ENCODE measurements around the gene NPSR1. TPM values are rescaled to one million over a fixed set of nuclear protein-coding genes. Genes with fewer than 3 reads are reported as not detected.
"Not testable (repeated sequence)": the region's sequence is repeated elsewhere in the genome, so short reads cannot be mapped to it uniquely, and the experiment has no call there.

NPSR1 gene
- total RNA-seq, 1 experiment from 2014 or later, result not detected

GRCh38 chr7:34869057-34869456 lies 211.0 kb downstream of the NPSR1 start:
- no peak for DNase-seq
- Histone ChIP-seq H4K20me1 (ENCODE audit: control insufficient read depth, insufficient read depth, insufficient read length) (no peaks in the 10 kb centered on the region), H3K23me2 (ENCODE audit: insufficient read length, low read depth, low read length, poor library complexity, severe bottlenecking) (no peaks in the 10 kb centered on the region), H3K18ac (ENCODE audit: insufficient read length, low read depth, low read length) (no peak overlapping the region), H3K9ac (ENCODE audit: extremely low read depth, insufficient read length, low read length) (no peak overlapping the region), H3K56ac (ENCODE audit: insufficient read length, low read depth, low read length) (no peak overlapping the region), H3K9me3 (ENCODE audit: control insufficient read depth, low read depth, low read length) (no peaks in the 10 kb centered on the region), H2BK15ac (ENCODE audit: low read depth, low read length) (no peak overlapping the region), H4K5ac (ENCODE audit: insufficient read length, low read depth, low read length) (no peak overlapping the region), H2AFZ (ENCODE audit: low read length) (no peak overlapping the region), H4K8ac (replicated peaks; ENCODE audit: insufficient read length, low read depth, low read length) (no peak overlapping the region), H2AK5ac (ENCODE audit: insufficient read length, low read length) (no peak overlapping the region), H3K14ac (ENCODE audit: insufficient read depth, low read length) (no peak overlapping the region), H2BK12ac (ENCODE audit: insufficient read length, low read depth, low read length) (no peak overlapping the region), H3K23ac (ENCODE audit: insufficient read length, low read depth, low read length) (no peak overlapping the region), H2BK5ac (ENCODE audit: insufficient read length, low read length) (no peak overlapping the region), H3K27ac (ENCODE audit: insufficient read length, low read depth, low read length) (no peak overlapping the region), H3K4me2 (ENCODE audit: insufficient read depth, insufficient read length, low read length) (no peak overlapping the region), H3K4me1 (ENCODE audit: insufficient read depth, low read length) (no peaks in the 10 kb centered on the region), H3K4ac (ENCODE audit: low read depth, low read length) (no peak overlapping the region), H3T11ph (ENCODE audit: low read length) (no peak overlapping the region), H3K79me1 (ENCODE audit: insufficient read depth, low read depth, low read length, poor library complexity, severe bottlenecking) (no peaks in the 10 kb centered on the region), H3K79me2 (ENCODE audit: insufficient read depth, low read length) (no peaks in the 10 kb centered on the region), H2BK120ac (ENCODE audit: low read depth, low read length, poor library complexity, severe bottlenecking) (no peak overlapping the region), H4K91ac (ENCODE audit: insufficient read length, low read depth, low read length) (no peak overlapping the region), H2BK20ac (ENCODE audit: low read depth, low read length, poor library complexity, severe bottlenecking) (no peak overlapping the region), H3K27me3 (ENCODE audit: insufficient read depth, low read length) (no peaks in the 10 kb centered on the region)
- H3K27ac Mint-ChIP-seq, result peak overlapping the region in 1 of 3 experiments; percentile 22; a peak in 2 of 7 replicates
- peaks cover 0 to 3% (median 0%) of the 10 kb centered on the region in 3 experiments; a peak in 2 of 7 replicates for H3K36me3 Mint-ChIP-seq (ENCODE audit: insufficient read depth in 1 of 3, low read depth in 3 of 3)
- H3K4me3 Mint-ChIP-seq, result no peak overlapping the region
- TF ChIP-seq, protein P1, sequence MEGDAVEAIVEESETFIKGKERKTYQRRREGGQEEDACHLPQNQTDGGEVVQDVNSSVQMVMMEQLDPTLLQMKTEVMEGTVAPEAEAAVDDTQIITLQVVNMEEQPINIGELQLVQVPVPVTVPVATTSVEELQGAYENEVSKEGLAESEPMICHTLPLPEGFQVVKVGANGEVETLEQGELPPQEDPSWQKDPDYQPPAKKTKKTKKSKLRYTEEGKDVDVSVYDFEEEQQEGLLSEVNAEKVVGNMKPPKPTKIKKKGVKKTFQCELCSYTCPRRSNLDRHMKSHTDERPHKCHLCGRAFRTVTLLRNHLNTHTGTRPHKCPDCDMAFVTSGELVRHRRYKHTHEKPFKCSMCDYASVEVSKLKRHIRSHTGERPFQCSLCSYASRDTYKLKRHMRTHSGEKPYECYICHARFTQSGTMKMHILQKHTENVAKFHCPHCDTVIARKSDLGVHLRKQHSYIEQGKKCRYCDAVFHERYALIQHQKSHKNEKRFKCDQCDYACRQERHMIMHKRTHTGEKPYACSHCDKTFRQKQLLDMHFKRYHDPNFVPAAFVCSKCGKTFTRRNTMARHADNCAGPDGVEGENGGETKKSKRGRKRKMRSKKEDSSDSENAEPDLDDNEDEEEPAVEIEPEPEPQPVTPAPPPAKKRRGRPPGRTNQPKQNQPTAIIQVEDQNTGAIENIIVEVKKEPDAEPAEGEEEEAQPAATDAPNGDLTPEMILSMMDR (conservative IDR thresholded peaks at IDR 0.05), result no peak
- peaks cover 3 to 11% of the 10 kb centered on the region in 2 experiments for H3K4me1 Mint-ChIP-seq
- WGBS (ENCODE audit: extremely low coverage, insufficient read length, low lambda C conversion rate), result no CpG with 5 or more reads among the region's 6 CpGs
- peaks cover 2% of the 10 kb centered on the region; the same call in 1 of the 2 replicates for H3K27me3 Mint-ChIP-seq (ENCODE audit: low read depth)
- H3K9me3 Mint-ChIP-seq, result peaks cover 0 to 7% of the 10 kb centered on the region in 2 experiments; a peak in 2 of 5 replicates

- H3K79me2 ChIP-seq (ENCODE audit: insufficient read depth, low read length); H3K9me3 Mint-ChIP-seq; H3K36me3 Mint-ChIP-seq (ENCODE audit: insufficient read depth in 1 of 3, low read depth in 3 of 3); H3K18ac ChIP-seq (ENCODE audit: insufficient read length, low read depth, low read length); H4K5ac ChIP-seq (ENCODE audit: insufficient read length, low read depth, low read length); H4K20me1 ChIP-seq (ENCODE audit: control insufficient read depth, insufficient read depth, insufficient read length); H2BK20ac ChIP-seq (ENCODE audit: low read depth, low read length, poor library complexity, severe bottlenecking); H3K79me1 ChIP-seq (ENCODE audit: insufficient read depth, low read depth, low read length, poor library complexity, severe bottlenecking); H3K23ac ChIP-seq (ENCODE audit: insufficient read length, low read depth, low read length); H3K14ac ChIP-seq (ENCODE audit: insufficient read depth, low read length); H3K56ac ChIP-seq (ENCODE audit: insufficient read length, low read depth, low read length); H3K4me1 ChIP-seq (ENCODE audit: insufficient read depth, low read length); H3K4me3 Mint-ChIP-seq; H2BK120ac ChIP-seq (ENCODE audit: low read depth, low read length, poor library complexity, severe bottlenecking); H3K4ac ChIP-seq (ENCODE audit: low read depth, low read length); H2AFZ ChIP-seq (ENCODE audit: low read length); H2BK15ac ChIP-seq (ENCODE audit: low read depth, low read length); H3K23me2 ChIP-seq (ENCODE audit: insufficient read length, low read depth, low read length, poor library complexity, severe bottlenecking); H2BK5ac ChIP-seq (ENCODE audit: insufficient read length, low read length); H3K27me3 Mint-ChIP-seq (ENCODE audit: low read depth); H3K27ac ChIP-seq (ENCODE audit: insufficient read length, low read depth, low read length); H3T11ph ChIP-seq (ENCODE audit: low read length); H3K9me3 ChIP-seq (ENCODE audit: control insufficient read depth, low read depth, low read length); H4K91ac ChIP-seq (ENCODE audit: insufficient read length, low read depth, low read length); H3K9ac ChIP-seq (ENCODE audit: extremely low read depth, insufficient read length, low read length); DNase-seq; H2BK12ac ChIP-seq (ENCODE audit: insufficient read length, low read depth, low read length); H2AK5ac ChIP-seq (ENCODE audit: insufficient read length, low read length); H3K27ac Mint-ChIP-seq; H4K8ac ChIP-seq (replicated peaks; ENCODE audit: insufficient read length, low read depth, low read length); H3K27me3 ChIP-seq (ENCODE audit: insufficient read depth, low read length); H3K4me2 ChIP-seq (ENCODE audit: insufficient read depth, insufficient read length, low read length): not testable (repeated sequence)
- peaks cover 3 to 14% of the 10 kb centered on the region in 2 experiments for H3K4me1 Mint-ChIP-seq
- WGBS (ENCODE audit: extremely low coverage, insufficient read length, low lambda C conversion rate), result no CpG with 5 or more reads among the region's 2 CpGs
These were observed 212.0 kb downstream of the NPSR1 start for GRCh38 chr7:34870041-34870440.
